COLO668 (cell line): ENCODE data around the gene RASSF3.
A peak's percentile ranks its signal among the peaks of the same experiment; 100 is the strongest.

Experiments
- DNase-seq: peaks from one replicate; lab custom pipeline; 2025; ENCODE audit not compliant: unreplicated experiment; lab: John Stamatoyannopoulos, UW

The RASSF3 gene

DNA sequence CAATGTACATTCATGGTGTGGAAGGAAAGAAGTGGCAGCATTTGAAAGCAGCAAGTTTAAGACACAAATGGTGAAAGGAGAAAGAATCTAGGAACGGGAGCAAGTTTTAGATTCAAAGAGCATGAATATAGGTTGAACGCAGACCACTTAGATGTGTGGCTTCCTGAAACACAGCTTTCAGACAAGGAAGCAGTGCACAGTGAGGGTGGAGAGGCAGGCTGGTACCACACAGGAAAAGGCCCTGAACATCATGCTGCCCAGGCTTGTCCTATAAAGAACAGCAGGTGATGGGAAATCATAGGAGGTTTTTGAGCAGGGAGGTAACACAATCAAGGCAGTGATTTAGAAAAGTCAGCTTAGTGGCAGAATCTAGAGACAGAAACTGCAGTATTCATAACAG, 113.3 kb downstream of the RASSF3 start:
- no peak for DNase-seq

DNA sequence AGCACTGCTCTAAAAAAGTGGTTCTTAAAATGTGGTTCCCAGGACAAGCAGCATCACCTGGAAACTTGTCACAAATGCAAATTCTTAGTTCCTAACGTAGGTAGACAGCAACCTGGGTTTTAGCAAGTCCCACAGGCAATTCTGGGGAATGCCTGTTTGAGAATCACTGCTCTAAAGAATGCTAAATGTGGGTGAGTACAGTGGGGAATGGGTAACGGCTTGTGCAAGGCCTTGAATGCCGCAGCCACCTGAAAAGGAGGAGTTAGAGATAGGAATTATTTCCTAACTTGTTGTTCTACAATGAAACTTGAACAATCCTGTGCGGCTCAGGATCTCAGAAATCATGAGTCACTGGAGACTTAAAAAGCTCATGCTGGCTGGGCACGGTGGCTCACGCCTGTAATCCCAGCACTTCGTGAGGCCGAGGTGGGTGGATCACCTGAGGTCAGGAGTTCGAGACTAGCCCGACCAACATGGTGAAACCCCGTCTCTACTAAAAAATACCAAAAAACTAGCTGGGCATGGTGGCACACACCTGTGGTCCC, 114.0 kb downstream of the RASSF3 start:
- DNase-seq, result no peak

DNA sequence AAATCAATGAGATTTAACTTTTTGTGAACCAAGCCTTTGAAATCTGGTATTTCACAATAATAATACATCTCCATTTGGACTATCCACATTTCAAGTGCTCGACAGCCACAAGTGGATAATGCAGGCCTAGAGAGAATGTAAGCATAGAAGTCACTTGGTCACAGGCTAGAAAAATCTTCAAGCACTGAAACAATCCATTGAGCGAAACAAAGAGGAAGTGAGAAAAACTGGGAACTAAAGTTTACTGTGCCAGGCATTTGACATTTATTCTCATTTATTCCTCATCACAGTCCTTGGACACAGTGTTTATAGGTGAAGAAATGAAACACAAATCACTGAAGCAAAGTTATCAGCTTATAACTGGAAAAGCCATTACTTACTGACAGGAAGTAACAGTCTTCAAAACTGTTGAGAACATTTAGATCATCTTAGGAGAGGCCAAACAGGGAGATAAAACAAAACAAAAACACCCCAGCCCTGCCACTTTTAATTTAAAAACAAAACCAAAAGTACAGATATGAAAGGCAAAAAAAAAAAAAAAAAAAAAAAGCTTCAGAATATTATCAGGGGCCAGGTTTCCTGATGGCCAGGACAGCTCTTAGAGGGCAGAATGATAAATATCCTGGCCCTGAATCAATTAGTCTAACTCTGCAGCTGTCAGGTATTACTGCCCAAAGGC, 119.8 kb downstream of the RASSF3 start:
- no peak for DNase-seq

- no peak for DNase-seq
Observed at GRCh38 chr12:64730588-64730969, 120.3 kb downstream of the RASSF3 start.

GRCh38 chr12:64731683-64732082, 121.4 kb downstream of the RASSF3 start:
- no peak for DNase-seq

GRCh38 chr12:64733857-64734256, 123.6 kb downstream of the RASSF3 start:
- peak; percentile 21 for DNase-seq

- DNase-seq, result no peak
Observed at GRCh38 chr12:64735442-64735841, 125.1 kb downstream of the RASSF3 start.

DNA sequence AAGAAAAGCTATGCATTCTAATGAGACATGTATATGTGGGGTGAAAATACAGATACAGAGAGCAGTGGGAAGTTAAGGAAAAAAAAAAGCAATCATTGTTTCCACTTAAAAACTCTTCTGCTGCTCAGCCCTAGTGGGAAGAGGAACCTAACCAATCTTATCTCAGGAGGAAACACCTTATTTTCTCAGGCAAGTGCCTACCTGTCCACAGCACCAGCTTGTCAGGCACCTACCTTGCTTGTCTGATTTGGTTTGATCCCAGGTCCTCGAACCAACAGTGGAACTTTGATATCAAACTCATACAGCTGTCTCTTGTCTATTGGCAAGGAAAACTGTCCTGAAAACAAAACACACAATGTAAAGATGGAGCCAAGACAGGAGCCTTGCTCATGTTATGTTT, 126.5 kb downstream of the RASSF3 start:
- no peak for DNase-seq

DNA sequence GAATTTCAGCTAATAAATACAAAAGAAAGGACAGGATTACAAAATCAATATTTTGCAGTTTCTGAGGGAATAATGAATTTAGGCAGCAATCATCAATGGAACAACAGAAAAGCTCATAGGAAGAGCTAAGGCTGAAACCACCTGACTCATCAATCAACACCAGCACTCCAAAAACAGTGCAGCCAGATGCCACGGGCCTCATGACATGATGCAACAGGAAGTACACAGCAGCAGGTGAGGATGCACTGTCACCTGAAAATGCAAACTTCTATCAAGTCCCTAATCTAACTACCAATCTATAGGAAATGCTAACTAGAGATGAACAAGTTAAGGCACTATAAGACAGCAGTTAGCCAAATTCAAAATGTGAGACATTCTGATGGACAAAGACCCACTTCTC, 127.2 kb downstream of the RASSF3 start:
- DNase-seq, result peak; percentile 69

DNA sequence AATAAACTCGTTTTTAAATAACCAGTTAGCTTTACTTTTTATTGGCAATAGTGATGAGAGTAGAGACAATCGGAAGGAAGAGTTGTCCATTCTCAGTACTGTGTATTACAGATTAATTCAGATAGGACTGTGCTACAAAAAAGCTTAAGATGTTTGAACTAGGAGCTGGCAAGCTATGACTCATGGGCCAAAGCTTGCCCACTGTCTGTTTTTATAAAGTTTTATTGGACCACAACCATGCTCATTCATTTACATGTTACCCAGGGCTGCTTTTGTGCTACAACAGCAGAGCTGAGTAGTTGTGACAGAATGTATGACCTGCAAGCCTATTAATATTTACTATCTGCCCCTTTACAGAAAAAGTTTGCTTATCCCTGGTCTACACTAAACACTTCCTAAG, 129.5 kb downstream of the RASSF3 start:
- DNase-seq, result no peak

GRCh38 chr12:64740646-64741045, 130.4 kb downstream of the RASSF3 start:
- DNase-seq, result no peak

GRCh38 chr12:64742416-64742815, 132.1 kb downstream of the RASSF3 start:
- DNase-seq, result no peak

GRCh38 chr12:64743206-64743605, 132.9 kb downstream of the RASSF3 start:
- no peak for DNase-seq

DNA sequence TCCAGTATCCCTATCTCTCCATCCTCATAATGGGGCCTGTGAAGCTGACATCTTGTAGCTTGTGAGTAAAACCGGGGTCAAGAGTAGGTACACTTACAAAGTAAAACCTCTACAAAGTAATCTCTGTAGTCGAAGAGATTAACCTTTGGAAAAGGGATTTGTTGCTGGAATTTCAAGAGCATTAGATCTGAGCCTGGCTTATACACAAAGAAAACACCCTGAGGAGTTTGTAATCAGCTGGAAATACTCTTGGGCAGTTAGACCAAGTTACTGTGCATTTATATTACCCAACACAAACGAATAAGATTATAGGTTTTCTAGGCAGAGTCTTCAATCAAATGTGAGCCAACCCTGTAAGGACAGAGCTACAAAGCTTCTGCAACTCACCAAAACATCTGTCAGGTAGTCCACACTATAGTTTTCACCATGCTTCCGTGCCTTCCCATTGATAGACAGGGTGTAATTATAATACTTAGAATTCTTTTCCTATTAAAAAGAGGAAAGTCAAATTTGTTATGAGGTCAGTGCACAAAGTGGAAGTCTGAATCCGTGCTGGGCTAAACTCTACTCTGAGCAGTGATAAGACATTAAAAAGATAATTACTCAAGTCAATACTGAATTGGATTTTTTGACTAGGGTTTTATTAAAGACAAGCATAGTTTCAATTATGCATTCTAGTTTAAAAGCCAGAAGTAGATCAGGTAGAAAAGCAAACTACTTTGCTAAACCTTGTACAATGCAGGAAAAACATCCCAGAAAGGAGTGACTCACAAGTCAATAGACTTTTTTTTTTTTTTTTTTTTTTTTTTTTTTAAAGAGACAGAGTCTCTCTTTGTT, 134.3 kb downstream of the RASSF3 start:
- DNase-seq, result no peak

DNA sequence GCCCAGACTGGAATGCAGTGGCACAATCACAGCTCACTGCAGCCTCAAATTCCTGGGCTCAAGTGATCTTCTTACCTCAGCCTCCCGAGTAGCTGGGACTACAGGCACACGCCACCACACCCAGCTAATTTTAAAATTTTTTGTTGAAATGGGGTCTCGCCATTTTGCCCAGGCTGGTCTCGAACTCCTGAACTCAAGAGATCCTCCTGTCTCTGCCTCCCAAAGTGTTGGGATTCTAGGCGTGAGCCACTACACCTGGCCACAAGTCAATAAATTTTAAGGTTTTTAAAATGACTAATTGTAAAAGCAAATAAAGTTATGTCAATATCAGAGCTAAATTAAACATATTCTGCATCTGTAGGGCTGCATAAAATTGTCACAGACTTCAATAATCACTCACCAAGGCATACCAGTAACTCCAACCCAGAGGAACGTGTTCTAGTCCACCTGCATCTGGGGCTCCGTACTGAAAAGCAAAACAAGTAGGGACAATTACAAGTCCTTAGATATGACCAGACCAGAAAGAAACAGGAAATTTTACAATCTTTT, 135.0 kb downstream of the RASSF3 start:
- peak; percentile 20 for DNase-seq

- DNase-seq, result peak; percentile 64
Observed at GRCh38 chr12:64745980-64746379, 135.7 kb downstream of the RASSF3 start.

DNA sequence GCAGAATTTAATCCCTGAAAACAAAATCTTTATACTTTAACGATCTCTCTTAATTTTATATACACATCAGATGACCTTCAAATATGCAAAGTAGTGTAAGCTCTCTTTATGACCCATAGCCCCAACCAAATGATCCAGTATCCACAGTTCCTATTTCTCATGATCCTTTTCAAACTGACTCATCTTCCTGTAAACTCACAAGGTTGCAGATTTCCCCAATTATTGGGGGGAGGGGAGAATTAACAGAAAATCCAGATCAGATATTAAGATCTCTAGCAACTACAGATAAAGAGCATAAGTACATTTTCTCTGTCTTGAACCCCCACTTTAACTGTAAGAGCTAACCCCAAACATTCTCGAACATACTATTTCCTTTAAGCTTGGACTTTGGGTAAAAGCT, 136.4 kb downstream of the RASSF3 start:
- DNase-seq, result no peak
